Vagina (tissue), 2 donors: Measurements from ENCODE around the gene NUDT16L1.

Experiments
- POLR2A ChIP-seq, 2 donors: fragments of 450-650 bp; IDR thresholded peaks; one replicate each; pipeline ENCODE4 v1.6.1; 2017; ENCODE audit warnings: antibody characterized with exemption in 2 of 2, mild to moderate bottlenecking in 2 of 2, moderate library complexity in 2 of 2
- POLR2AphosphoS5 ChIP-seq, 2 donors: sonication (generic); formaldehyde crosslinking; IDR thresholded peaks; one replicate each; pipeline ENCODE4 v1.9.0; 2017; ENCODE audit warnings: antibody characterized with exemption in 2 of 2, mild to moderate bottlenecking in 2 of 2, low read depth in 1 of 2; ENCODE audit not compliant: insufficient read depth in 1 of 2
- TF ChIP-seq, protein P1 (sequence below), 3 experiments: fragments of 450-650 bp in 2 of 3; fragments of 200-600 bp in 1 of 3; sonication (generic) in 1 of 3; IDR thresholded peaks; one replicate each; pipeline ENCODE4 v1.5.1; 2017 to 2019; ENCODE audit warnings: antibody characterized with exemption in 3 of 3, mild to moderate bottlenecking in 2 of 3, moderate library complexity in 2 of 3

GRCh38 chr16:4675864-4676786 lies 17.2 kb upstream of the NUDT16L1 start:
- no peak for TF ChIP-seq POLR2A (IDR thresholded peaks at IDR 0.05)
- TF ChIP-seq, protein P1, sequence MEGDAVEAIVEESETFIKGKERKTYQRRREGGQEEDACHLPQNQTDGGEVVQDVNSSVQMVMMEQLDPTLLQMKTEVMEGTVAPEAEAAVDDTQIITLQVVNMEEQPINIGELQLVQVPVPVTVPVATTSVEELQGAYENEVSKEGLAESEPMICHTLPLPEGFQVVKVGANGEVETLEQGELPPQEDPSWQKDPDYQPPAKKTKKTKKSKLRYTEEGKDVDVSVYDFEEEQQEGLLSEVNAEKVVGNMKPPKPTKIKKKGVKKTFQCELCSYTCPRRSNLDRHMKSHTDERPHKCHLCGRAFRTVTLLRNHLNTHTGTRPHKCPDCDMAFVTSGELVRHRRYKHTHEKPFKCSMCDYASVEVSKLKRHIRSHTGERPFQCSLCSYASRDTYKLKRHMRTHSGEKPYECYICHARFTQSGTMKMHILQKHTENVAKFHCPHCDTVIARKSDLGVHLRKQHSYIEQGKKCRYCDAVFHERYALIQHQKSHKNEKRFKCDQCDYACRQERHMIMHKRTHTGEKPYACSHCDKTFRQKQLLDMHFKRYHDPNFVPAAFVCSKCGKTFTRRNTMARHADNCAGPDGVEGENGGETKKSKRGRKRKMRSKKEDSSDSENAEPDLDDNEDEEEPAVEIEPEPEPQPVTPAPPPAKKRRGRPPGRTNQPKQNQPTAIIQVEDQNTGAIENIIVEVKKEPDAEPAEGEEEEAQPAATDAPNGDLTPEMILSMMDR (IDR thresholded peaks at IDR 0.05): no peak
- TF ChIP-seq POLR2AphosphoS5 (IDR thresholded peaks at IDR 0.05; ENCODE audit: insufficient read depth in 1 of 2, low read depth in 1 of 2): peak in 1 of 2 donors; percentile 27
